HepG2 (cell line): ENCODE measurements around the gene SLC2A10. TPM values are rescaled to one million over a fixed set of nuclear protein-coding genes. Genes with fewer than 3 reads are reported as not detected.

Experiments used
- ARID5B ChIP-seq: IDR thresholded peaks from 2 replicates; pipeline ENCODE4 v1.4.0; 2020; ENCODE audit warnings: mild to moderate bottlenecking, missing genetic modification reagents
- CBX5 ChIP-seq: sonication (generic); formaldehyde crosslinking; IDR thresholded peaks from 2 replicates; pipeline ENCODE4 v1.4.0; 2020; ENCODE audit warnings: missing genetic modification reagents, borderline replicate concordance
- FOXC1 ChIP-seq: sonication (generic); formaldehyde crosslinking; IDR thresholded peaks from 2 replicates; pipeline ENCODE4 v1.8.0; 2022; ENCODE audit warnings: mild to moderate bottlenecking, missing genetic modification reagents, borderline replicate concordance
- KLF16 ChIP-seq, 2 experiments: sonication (generic) in 1 of 2; formaldehyde crosslinking in 1 of 2; IDR thresholded peaks; 2 replicates each; pipeline versions ENCODE4 v1.6.1 to v1.8.0; 2016 to 2023; ENCODE audit warnings: missing genetic modification reagents in 2 of 2, missing compliant biosample characterization in 1 of 2
- NR2C2 ChIP-seq: sonication (generic); formaldehyde crosslinking; IDR thresholded peaks from 2 replicates; pipeline ENCODE4 v1.4.0; 2020; ENCODE audit warnings: missing genetic modification reagents, mild to moderate bottlenecking, moderate library complexity, borderline replicate concordance
- PHF5A ChIP-seq: IDR thresholded peaks from one replicate; pipeline ENCODE4 v1.6.1; 2018; ENCODE audit warnings: low read depth, missing genetic modification reagents; ENCODE audit not compliant: unreplicated experiment
- PRDM15 ChIP-seq: sonication (generic); formaldehyde crosslinking; IDR thresholded peaks from 2 replicates; pipeline ENCODE4 v1.4.0; 2020; ENCODE audit warnings: missing genetic modification reagents
- UBTF ChIP-seq: sonication (generic); formaldehyde crosslinking; IDR thresholded peaks from 2 replicates; pipeline ENCODE4 v1.4.0; 2020; ENCODE audit warnings: mild to moderate bottlenecking, missing genetic modification reagents
- ZBED4 ChIP-seq: sonication (generic); formaldehyde crosslinking; IDR thresholded peaks from 2 replicates; pipeline ENCODE4 v1.4.0; 2020; ENCODE audit warnings: missing genetic modification reagents, borderline replicate concordance
- ZBTB3 ChIP-seq: sonication (generic); formaldehyde crosslinking; IDR thresholded peaks from 2 replicates; pipeline ENCODE4 v1.4.0; 2020; ENCODE audit warnings: low read depth, mild to moderate bottlenecking, moderate library complexity, missing genetic modification reagents, borderline replicate concordance
- ZFP36L1 ChIP-seq: sonication (generic); formaldehyde crosslinking; IDR thresholded peaks from 2 replicates; pipeline ENCODE4 v1.8.0; 2022; ENCODE audit warnings: mild to moderate bottlenecking, missing genetic modification reagents, moderate library complexity
- ZNF629 ChIP-seq: sonication (generic); formaldehyde crosslinking; conservative IDR thresholded peaks from 2 replicates; pipeline ENCODE4 v1.5.0; 2020; ENCODE audit warnings: missing genetic modification reagents
- ZNF652 ChIP-seq: IDR thresholded peaks from 2 replicates; pipeline ENCODE4 v1.6.1; 2016; ENCODE audit warnings: low read depth, borderline replicate concordance
- ZNF850 ChIP-seq: sonication (generic); formaldehyde crosslinking; conservative IDR thresholded peaks from 2 replicates; pipeline ENCODE4 v1.9.0; 2021; ENCODE audit warnings: mild to moderate bottlenecking, missing genetic modification reagents
- polyA plus RNA-seq, 8 experiments: library from polyadenylated mRNA; depleted of rRNA in 3 of 8; stranded (reverse) in 7 of 8; unstranded in 1 of 8; fragments of >200 nt; fragmentation: Illumina TruSeq in 4 of 8; extraction: Trizol in 4 of 8; gene quantifications; 2 replicates each; pipeline versions ENCODE4 v1.2.1 to v1.2.3, GENCODE V29; 2011 to 2016; ENCODE audit warnings: low read depth in 4 of 8, missing spikeins in 1 of 8, mixed read lengths in 1 of 8; ENCODE audit not compliant: insufficient read depth in 1 of 8
- total RNA-seq, 5 experiments: library from RNA; depleted of rRNA; stranded (reverse); fragments of >200 nt; fragmentation: Illumina TruSeq; extraction: Trizol; gene quantifications; 2 replicates each; pipeline ENCODE4 v1.2.3, GENCODE V29; 2016; ENCODE audit warnings: low read depth in 1 of 5

Gene SLC2A10
- total and polyA plus RNA-seq, 2 of the 13 experiments (the other 11 are each of a cell fraction or from before 2014, with no cell fraction given): 16.0 to 18.4 TPM

GRCh38 chr20:46704714-46705377, 4.6 kb upstream of the SLC2A10 start (continued):
- TF ChIP-seq ZBED4 (CRISPR knock-in tag) (no peak), ZFP36L1 (CRISPR knock-in tag) (no peak), KLF16 (CRISPR knock-in tag; IDR thresholded peaks at IDR 0.05) (no peak), FOXC1 (CRISPR knock-in tag) (no peak), ZNF850 (no peak), UBTF (CRISPR knock-in tag) (no peak), ARID5B (CRISPR knock-in tag) (0 out of 2 replicates have a peak, but pooled peaks have one; percentile 4), ZBTB3 (CRISPR knock-in tag) (no peak), ZNF629 (CRISPR knock-in tag) (0 out of 2 replicates have a peak, but pooled peaks have one; percentile 14), ZNF652 (CRISPR knock-in tag) (no peak), NR2C2 (no peak), CBX5 (no peak), PHF5A (no peak), PRDM15 (CRISPR knock-in tag) (no peak)
